AG09319 (cell line): ENCODE measurements around the gene ABCC1.
A peak's percentile ranks its signal among the peaks of the same experiment; 100 is the strongest.

Source experiments
- DNase-seq: peaks from one replicate; pipeline ENCODE4 v3.0.0-alpha.2; 2010; ENCODE audit warnings: low read depth; ENCODE audit errors: extremely low read depth
- TF ChIP-seq, protein P1 (sequence below): IDR thresholded peaks from 2 replicates; pipeline ENCODE4 v1.5.1; 2011; ENCODE audit warnings: low read depth, mild to moderate bottlenecking, inconsistent platforms, low read length, moderate library complexity

ABCC1 gene

DNA sequence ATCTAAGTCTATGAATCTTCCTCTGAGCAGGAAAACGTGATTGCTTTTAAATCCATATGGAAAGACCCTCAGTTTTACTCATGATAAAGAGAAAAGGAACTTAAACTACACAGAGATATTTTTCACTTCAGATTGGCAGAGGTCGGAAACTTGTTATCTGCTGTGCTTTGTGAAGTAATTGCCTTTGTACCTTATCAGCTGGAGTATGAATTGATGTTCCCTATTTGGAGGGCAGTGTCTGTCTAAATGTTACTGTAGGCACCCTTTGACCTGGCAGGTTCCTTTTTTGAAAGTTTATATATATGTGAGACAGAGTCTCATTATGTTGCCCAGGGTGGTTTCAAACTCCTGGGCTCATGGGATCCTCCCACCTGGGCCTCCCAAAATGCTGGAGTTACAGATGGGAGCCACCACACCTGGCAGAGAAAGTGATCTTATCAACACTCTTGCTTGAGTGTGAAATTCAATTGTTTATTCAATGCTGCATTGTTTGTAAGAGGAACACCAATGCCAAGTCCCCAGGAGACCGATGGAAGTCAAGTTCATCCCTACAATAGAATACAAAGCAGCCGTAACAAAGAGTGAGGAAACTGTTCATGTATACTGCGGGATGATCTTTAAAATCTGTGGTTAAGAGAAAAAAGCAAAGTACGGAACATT, 52.3 kb downstream of the ABCC1 start:
- no peak for DNase-seq
- TF ChIP-seq, protein P1, sequence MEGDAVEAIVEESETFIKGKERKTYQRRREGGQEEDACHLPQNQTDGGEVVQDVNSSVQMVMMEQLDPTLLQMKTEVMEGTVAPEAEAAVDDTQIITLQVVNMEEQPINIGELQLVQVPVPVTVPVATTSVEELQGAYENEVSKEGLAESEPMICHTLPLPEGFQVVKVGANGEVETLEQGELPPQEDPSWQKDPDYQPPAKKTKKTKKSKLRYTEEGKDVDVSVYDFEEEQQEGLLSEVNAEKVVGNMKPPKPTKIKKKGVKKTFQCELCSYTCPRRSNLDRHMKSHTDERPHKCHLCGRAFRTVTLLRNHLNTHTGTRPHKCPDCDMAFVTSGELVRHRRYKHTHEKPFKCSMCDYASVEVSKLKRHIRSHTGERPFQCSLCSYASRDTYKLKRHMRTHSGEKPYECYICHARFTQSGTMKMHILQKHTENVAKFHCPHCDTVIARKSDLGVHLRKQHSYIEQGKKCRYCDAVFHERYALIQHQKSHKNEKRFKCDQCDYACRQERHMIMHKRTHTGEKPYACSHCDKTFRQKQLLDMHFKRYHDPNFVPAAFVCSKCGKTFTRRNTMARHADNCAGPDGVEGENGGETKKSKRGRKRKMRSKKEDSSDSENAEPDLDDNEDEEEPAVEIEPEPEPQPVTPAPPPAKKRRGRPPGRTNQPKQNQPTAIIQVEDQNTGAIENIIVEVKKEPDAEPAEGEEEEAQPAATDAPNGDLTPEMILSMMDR, result no peak

DNA sequence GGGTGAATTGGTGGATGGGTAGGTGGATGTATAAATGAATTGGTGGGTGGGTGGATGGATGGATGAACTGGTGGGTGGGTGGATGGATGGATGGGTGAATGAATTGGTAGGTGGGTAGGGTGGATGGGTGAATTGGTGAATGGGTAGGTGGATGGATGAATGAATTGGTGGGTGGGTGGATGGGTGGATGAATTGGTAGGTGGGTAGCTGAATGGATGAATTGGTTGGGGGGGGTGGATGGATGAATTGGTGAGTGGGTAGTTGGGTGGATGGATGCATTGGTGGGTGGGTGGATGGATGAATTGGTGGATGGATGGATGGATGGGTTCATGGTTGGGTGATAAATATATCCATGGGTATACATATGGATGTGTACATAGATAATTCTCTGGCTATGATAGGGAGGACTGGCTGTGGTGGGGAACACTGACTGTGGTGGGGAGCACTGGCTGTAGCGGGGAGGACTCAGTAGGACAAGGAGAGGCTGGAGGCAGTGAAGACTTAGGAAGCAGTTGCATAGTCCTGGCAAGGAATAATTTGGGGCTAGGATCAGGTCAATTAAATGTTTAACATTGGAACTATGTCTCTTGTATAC, 54.4 kb downstream of the ABCC1 start:
- TF ChIP-seq, protein P1, result no peak
- no peak for DNase-seq

DNA sequence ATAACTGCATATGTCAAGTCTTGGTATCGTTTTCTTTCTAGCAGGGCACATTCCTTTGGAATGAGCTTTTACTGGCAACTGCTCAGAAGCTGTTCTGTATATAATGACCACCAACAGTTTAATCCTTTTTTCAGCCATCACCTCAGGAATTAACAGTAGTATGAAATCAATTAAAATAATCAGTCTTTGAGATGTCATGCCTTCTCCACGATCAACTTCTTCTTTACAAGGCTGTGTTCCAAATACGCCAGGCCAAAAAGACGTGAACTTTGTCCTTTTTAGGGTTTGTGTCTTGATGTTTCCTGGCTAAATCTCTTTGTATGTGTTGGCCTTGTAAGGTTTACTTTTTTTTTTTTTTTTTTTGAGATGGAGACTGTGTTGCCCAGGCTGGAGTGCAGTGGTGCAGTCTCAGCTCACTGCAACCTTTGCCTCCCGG, 54.9 kb downstream of the ABCC1 start:
- TF ChIP-seq, protein P1, result no peak
- DNase-seq, result peak; percentile 58

DNA sequence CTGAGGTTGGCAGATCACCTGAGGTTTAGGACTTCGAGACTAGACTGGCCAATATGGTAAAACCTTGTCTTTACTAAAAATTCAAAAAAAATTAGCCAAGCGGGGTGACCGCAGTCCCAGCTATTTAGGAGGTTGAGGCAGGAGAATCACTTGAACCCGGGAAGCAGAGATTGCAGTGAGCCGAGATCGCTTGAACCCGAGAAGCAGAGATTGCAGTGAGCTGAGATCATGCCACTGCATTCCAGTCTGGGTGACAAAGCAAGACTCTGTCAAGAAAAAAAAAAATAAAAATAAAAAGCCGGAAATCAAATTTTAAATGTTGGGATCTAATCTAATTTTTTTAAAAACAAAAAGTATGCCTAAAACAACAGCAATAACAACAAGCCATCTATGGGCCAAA, 56.3 kb downstream of the ABCC1 start:
- TF ChIP-seq, protein P1, result no peak
- DNase-seq, result no peak

DNA sequence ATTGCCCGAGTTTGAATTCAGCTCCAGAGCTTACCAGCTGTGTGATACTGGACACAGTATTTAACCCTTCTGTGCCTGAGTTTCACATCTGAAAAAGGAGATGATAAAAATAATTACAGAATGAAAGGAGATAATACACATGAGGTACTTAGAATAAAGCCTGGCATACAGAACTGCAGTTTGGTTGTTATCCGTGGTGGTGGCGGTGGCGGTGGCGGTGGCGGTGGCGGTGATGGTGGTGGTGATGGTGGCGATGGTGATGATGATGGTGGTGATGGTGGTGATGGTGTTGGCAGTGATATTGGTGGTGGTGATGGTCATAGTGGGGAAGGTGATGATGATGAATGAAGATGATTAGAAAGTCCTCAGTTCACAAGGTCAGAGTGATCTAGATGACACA, 57.2 kb downstream of the ABCC1 start:
- TF ChIP-seq, protein P1, result no peak
- DNase-seq, result no peak

DNA sequence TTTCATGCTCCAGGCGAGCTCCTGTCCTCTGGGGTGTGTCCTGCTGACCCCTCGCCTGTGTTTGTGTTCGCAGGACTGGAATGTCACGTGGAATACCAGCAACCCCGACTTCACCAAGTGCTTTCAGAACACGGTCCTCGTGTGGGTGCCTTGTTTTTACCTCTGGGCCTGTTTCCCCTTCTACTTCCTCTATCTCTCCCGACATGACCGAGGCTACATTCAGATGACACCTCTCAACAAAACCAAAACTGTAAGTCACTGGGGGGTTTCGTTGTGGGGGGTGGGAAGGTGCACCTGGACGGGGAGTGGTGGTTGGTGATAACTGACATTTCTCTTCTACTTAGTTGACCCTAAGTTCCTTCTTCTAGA, 58.3 kb downstream of the ABCC1 start:
- no peak for DNase-seq
- TF ChIP-seq, protein P1, result no peak

DNA sequence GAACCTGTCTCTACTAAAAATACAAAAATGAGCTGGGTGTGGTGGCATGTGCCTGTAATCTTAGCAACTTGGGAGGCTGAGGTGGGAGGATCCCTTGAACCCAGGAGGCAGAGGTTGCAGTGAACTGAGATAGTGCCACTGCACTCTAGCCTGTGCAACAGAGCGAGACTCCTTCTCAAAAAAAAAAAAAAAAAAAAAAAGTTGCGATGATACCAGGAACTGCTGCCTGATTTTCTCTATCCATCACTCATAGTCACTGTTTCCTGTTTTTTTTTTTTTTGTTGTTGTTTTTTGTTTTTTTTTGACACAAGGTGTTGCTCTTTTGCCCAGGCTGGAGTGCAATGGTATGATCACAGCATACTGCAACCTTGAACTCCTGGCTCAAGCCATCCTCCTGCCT, 59.2 kb downstream of the ABCC1 start:
- no peak for DNase-seq
- TF ChIP-seq, protein P1, result no peak
